ENCODE measurements around the gene COPB1.

DNA sequence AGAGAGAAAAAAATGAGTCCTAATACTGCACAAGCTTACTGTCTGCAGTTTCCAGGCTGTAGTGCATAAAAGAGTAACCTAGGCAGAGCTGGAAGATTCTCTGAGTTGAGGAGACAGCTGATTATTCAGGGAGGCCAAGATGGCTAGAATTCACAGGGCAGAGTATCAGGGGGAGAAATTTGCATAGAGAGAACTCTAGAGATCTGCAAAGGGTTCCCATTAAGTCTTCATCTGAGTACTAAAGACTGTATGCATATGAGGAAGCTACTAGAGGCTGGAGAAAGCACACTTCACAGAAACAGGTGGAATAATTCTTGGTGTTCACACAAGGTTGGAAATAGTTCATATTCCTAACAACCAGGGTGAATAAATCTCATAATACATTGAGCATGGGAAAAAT, 74.0 kb downstream of the COPB1 start:
- TF ChIP-seq, protein P1, sequence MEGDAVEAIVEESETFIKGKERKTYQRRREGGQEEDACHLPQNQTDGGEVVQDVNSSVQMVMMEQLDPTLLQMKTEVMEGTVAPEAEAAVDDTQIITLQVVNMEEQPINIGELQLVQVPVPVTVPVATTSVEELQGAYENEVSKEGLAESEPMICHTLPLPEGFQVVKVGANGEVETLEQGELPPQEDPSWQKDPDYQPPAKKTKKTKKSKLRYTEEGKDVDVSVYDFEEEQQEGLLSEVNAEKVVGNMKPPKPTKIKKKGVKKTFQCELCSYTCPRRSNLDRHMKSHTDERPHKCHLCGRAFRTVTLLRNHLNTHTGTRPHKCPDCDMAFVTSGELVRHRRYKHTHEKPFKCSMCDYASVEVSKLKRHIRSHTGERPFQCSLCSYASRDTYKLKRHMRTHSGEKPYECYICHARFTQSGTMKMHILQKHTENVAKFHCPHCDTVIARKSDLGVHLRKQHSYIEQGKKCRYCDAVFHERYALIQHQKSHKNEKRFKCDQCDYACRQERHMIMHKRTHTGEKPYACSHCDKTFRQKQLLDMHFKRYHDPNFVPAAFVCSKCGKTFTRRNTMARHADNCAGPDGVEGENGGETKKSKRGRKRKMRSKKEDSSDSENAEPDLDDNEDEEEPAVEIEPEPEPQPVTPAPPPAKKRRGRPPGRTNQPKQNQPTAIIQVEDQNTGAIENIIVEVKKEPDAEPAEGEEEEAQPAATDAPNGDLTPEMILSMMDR (conservative IDR thresholded peaks at IDR 0.05) = no peak
- no peak for TF ChIP-seq ZFX (IDR thresholded peaks at IDR 0.05)

Measured in C4-2B (cell line).